ENCODE results near the gene GP9.
A peak's percentile ranks its signal among the peaks of the same experiment; 100 is the strongest.

Gene GP9

DNA sequence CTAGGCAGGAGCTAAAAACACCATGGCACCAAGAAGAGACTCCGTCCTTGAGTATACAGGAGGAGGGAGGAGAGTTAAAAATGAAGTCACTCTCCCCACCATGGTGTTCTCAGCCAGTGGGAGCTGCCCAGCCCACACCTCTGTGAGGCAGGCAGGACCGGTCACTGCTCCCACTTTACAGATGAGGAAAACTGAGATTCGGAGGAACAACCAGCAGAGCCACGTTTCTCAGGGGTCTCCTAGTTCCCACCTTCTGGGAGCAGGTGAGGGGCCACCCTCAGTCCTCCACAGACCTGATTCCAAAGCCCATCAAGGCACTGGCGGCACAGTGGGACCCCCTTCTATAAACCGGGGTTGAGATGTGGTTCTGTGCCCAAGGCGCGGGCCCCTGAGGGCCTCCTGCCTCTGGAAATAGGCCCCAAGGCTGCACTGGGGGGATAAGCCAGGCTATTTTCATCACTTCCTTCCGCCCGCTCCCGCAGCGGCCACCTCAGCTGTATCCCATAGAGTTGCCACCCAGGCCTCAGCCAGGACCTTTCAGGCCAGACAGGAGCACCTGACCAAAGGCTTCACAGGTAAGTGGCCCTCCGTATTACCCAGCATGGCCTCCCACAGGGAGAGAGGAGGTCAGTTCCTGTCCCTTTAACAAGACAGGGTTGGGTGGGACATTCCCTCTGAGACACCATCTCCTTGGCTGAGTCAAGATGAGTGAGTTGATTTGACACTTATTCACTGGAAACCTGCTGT lies at the start of gene GP9:
Gene GP9, plus strand, starts transcription at position 504 of the 747 bp plus-strand sequence. CDS start 961 bp downstream, outside the sequence.
- DNase-seq = no peak

DNA sequence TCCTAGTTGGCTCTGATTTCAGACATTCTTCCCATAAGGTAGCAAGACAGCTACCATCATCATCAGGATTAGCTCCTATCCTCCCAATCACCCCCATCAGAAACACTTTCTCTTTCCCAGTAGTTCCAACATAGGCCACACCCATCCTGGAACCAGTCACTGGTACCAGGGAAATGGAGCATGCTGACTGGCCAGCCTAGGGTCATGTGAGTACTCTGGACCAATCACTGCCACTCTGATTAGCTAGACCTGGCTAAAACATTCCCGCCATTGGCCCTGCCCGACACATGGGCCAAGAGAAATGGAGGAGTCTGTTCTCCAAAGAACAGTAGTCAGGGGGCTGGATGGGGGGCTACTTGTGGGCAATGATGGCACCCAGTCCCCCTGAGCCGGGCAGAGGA lies 47.1 kb upstream of the GP9 start:
- no peak for DNase-seq

- DNase-seq = no peak
Observed at GRCh38 chr3:129014148-129014547, 46.4 kb upstream of the GP9 start.

- no peak for DNase-seq
Observed at GRCh38 chr3:129014793-129015345, 45.7 kb upstream of the GP9 start.

DNA sequence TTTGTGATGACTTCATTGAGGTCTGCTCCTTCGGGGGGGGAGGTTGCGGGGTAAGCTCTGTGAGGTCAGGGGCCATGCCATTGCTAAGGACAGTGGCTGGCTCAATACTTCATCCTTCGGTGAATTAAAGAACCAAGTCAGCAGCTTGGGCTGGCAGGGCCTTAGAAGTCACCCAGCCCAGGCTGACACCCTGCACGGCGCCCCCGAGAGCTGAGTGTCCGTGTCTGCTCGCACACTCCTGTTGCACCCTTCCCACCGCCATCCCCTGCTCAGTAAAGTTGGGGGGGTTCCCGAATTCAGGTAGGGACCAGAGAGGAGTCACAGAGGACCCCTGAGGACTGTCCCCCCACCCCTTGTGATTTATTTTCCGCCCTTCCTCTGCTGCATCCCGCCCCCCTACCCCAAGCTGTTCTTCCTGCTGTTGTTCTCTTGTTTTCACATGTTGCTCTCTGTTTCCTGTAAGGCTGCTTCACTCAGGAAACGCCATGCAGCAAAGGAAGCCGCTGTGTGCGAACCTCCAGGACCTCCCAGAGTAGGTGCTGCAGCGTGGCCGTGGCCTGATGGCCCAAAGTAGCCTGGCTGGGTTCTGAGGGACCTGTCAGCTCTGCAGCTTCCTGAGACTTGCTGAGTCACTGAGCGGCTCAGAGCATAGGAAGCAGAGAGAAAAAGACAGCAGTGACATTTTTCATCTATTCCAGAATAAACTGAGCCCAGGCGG lies 45.0 kb upstream of the GP9 start:
- DNase-seq = no peak

DNA sequence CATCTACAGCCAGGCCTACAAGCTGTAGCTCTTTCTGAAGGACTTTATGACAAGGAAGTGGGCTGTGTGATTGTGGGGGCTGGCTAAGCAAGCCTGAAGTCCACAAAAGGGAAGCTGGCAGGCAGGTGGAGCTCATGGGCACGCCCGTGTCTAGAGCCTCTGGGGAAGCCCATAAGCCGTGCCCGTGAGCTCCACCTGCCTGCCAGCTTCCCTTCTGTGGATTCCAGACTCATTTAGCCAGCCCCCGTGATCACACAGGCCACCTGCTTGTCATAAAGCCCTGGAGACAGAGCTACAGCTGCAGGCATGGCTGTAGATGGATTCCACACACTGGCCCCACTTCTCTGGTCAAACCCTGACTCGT lies 44.2 kb upstream of the GP9 start:
- peak; percentile 78 for DNase-seq

DNA sequence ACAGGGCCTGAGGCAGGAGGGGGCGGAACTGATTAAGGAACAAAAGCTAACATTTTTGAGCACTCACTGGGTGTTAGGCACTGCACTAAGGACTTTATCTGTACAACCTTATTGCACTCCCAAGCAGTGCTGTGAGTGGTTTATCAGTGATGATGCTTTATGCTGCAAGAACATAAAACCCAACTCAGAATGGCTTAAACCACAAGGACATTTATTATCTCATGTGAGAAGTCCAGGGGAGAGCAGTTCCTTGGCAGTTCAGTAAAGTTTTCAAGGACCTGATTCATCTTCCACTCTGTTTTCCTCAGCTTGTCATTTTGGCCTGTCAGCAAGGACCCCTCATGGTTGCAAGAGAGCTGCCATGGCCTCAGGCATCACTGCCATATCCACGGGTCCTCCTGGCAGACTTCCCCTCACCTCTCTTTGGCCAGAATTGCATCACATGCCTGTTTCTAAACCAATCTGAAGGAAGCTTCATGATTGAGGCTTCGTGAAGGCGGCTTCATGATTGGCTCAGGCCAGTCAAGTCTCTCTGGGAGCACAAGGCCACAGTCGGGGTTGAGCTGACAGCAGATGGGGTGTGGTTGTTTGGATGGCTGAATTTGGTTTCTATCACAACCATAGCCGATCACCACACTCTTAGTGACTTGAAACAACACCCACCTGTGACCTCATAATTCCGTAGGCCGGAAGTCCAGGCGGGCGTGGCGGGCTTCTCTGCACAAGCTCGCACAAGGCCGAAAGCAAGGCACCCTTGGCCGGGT lies 43.7 kb upstream of the GP9 start:
- no peak for DNase-seq

DNA sequence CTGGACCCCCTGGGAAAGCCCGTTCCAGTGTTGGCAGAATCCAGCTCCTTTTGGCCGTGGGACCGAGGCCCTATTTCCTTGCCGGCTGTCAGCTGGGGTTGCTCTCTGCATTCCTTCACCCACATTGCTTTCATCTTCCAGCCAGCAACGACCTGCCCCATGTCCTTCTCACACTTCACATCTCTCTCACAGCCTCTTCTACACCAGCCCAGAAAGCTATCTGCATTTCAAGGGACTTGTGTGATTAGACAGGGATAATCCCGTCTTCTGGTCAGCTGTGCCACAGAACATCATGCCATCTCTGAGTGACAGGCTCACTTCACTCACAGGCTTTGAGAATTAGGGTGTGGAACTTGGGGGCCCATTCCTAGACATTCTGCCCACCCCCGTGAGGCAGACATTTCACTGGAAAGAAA lies 43.1 kb upstream of the GP9 start:
- no peak for DNase-seq

GRCh38 chr3:129018271-129018670 lies 42.3 kb upstream of the GP9 start:
- no peak for DNase-seq

- DNase-seq = no peak
Observed at GRCh38 chr3:129018751-129019150, 41.8 kb upstream of the GP9 start.

- no peak for DNase-seq
Observed at GRCh38 chr3:129019266-129019665, 41.3 kb upstream of the GP9 start.

DNA sequence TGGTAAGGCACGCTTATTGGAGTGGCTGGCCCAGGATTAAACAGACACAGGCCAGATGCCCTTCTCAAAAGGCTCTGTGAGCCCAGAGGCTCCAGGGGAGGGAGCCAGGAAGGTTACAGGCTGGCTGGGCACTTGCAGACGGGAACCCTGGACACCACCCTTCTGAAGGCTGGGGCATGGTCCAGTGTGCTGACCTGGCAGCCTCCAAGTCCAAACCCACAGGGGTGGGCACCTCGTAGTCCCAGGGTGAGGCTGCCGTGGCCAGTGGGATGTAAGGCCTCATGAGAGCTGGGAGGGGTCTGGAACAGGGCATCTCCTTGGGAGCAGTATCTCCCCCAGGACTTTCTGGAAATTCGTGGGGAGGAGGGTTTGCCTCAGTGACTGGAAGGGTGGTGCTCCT lies 39.9 kb upstream of the GP9 start:
- DNase-seq = no peak

- DNase-seq = no peak
Observed at GRCh38 chr3:129021140-129021551, 39.4 kb upstream of the GP9 start.

GRCh38 chr3:129022114-129023007 lies 38.2 kb upstream of the GP9 start:
- no peak for DNase-seq

DNA sequence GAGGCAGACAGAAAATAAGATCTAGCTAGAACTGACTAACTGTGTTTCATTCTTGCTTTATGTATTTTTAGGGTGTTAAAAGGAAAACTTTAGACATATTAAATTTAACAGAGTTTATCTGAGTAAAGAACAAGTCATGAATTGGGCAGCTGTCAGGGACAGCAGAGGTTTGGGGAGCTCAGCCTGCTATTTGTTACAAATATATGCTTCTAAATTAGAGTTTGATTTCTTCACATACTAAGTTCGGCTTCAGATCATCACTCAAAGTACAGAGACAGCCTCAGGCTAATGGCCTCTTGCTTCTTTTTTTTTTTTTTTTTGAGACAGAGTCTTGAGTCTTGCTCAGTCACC lies 37.6 kb upstream of the GP9 start:
- DNase-seq = no peak

DNA sequence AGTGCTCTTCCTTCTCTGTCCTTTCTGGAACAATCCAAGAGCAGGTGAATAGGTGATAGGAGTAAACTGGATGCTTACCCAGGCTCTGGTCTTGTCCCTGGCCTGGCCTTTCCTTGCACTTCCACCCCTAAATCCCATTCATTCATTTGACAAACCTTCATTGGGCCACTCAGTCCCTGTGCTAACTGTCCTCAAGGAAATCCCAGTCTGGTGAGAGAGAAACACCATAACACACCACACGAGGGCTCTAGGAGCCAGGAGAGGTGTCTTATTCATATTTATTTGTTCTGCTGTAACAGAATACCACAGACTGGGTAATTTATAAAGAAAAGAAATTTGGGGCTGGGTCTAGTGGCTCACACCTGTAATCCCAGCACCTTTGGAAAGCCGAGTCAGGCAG lies 36.7 kb upstream of the GP9 start:
- no peak for DNase-seq

DNA sequence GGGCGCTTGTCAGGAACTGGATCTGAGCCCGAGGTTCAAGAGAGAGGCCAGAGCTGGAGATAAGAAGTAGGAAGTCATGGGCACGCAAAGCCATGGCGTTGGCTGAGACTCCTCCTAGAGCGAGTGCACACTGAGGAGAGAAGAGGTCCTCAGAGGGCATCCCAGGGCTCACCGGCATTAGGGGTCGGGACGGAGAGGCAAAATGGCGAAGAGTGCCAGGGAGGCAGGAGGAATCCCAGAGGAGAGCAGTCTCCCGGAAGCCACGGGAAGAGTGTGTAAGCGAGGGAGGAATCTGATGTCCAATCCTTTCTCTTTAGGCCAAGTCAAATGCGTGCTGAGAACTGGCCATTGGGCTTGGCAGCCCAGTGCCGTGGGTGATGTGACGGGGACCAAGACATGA lies 35.5 kb upstream of the GP9 start:
- no peak for DNase-seq

- DNase-seq = no peak
Observed at GRCh38 chr3:129025691-129026435, 34.7 kb upstream of the GP9 start.

DNA sequence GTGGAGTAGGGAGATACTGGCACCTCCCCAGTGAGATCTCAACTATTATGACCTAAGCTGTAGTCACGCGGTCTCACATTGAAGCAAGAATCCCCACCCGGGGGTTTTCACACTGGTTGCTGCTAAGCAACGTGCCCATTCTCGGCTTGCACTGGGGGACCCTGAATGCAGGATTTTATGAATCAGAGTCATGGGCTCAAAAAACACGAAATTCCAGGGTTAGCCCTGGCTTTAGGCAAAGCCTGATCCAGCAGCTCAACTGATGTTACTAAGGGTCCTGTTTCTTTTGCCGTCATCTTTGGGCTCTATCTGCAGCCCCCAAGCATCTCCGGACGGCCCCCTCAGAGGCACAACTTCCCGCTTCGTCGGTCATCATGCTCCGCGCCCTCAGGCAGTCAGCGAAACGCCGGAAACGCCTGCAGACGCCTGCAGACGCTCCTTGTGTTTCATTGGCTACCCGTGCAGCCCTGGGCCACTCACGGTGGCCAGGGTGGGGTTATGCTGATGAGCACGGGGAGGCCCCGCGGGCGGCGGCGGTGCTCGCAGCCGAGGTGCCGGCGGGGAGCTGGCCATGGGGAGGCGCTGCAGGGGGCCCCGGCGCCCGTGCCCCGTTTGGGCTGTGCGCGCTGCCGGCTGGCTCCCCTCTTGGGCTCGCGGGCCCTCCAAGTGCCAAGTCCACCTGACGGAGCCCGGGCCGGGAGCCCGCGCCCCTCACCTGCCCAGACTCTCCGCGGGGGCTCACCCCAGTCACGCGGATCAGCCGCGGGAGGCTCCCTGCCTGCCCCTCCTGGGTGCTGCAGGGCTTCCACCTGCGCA lies 33.6 kb upstream of the GP9 start:
- peak; percentile 96 for DNase-seq

DNA sequence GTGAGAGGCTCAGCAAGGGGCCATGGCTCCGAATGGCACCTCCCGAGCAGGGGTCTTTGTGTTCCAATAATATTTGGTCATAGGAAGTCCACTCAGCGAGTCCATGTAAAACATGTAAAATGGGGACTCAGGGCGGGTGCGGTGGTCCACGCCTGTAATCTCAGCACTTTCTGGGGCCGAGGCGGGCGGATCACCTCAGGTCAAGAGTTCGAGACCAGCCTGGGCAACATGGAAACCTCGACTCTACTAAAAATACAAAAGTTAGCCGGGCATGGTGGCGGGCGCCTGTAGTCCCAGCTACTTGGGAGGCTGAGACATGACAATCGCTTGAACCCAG lies 33.1 kb upstream of the GP9 start:
- DNase-seq = no peak

DNA sequence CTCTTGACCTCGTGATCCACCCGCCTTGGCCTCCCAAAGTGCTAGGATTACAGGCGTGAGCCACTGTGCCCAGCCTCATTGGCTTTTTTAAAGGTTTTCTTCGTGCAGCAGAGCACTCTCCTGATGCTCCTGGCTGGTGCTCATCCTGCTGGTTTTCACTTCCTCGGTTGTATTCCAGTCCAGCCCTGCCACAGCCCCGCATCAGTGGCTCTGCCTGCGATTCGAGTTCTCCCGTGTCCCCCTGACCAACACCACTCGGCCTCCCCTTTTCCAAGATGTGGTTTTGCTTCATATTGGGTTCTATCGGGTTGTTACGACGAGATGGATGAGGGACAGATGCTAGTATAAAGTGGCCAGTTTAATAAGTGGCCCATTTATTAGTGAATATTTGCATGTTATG lies 31.7 kb upstream of the GP9 start:
- no peak for DNase-seq

Measured in islet precursor cell (in vitro differentiated cells).